Iris pigment epithelial cell (primary cell): ENCODE measurements around the gene TNIK.

Source experiments
- DNase-seq: peaks from one replicate; pipeline ENCODE4 v3.0.0-alpha.2; 2011; ENCODE audit warnings: low read depth

Gene TNIK

GRCh38 chr3:171038342-171038741 lies 421.9 kb downstream of the TNIK start:
- DNase-seq, result peak; percentile 38

GRCh38 chr3:171028779-171029232 lies 431.4 kb downstream of the TNIK start:
- DNase-seq, result peak; percentile 96

DNA sequence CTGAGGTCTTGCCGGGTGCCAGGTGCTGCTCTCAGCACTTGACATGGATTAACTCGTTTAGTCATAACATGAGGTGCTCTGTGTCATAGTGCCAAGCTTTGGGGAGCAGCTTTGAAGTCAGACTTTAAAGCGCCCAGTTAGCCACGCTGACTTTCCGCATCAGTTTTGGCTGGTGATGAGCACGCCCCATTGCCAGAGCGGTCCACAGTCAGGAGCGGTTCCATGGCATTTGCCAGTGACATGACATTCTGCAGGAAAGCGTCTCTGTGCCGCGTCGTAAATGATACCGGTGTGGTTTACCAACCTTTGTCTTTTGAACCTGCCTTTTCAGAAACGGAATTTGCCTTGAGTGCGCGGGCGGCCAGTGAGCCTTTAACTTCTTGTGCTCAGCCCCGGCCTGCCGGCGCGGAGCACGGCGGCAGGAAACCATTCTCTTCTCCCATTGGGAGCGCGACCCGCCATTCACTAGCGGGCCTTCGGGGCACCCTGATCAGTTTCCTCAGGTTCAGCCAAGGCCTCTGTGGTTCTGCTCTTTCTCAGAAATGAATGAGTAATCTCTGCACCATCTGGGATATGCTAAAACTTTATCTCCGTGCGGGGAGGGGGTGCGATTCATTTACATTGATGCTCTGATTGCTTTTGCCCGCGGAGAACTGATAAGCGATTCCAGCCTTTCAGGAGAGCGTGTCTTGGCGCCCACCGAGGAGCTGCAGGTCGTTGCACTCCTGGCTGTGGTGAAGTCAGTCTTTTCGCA lies 432.0 kb downstream of the TNIK start:
- DNase-seq, result peak; percentile 97

GRCh38 chr3:171026597-171027293 lies 433.5 kb downstream of the TNIK start, which contains the start of gene SLC2A2:
TSS of gene SLC2A2 (minus strand) at chr3:171026720. CDS start at chr3:171026670, 50 bp downstream.
- no peak for DNase-seq

DNA sequence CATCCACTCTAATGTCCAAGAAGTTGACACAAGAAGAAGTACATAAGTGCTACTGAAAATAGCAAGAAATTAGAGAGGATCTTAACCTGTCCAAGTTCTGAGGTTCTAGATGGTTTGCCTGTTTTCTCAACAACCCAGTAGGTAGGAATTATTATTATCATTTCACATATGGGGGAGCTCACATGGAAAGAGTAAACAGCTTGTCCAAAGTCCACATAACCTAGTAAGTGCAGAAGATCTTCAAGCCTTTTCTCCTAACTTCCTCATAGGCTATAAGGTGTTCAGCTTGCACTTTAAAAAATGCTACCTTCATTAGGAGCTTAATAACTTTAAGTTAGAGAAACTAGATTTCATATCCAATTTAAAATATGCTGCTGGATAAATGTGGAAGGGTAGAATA lies 436.6 kb downstream of the TNIK start:
- DNase-seq, result no peak

DNA sequence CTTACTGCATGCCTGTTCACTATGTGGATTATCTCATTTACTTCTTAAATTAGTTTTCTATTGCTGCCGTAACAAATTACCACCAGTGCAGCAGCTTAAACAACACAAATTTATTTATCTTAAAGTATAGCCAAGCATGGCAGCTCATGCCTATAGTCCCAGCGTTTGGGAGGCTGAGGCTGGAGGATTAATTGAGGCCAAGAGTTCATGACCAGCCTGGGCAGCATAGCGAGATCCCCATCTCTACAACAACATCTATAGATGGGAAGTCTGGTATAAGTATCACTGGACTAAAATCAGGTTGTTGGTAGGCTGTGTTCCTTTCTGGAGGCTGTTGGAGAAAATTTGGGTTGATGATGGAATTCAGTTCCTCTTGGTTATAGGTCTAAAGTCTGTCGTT lies 438.8 kb downstream of the TNIK start:
- no peak for DNase-seq

DNA sequence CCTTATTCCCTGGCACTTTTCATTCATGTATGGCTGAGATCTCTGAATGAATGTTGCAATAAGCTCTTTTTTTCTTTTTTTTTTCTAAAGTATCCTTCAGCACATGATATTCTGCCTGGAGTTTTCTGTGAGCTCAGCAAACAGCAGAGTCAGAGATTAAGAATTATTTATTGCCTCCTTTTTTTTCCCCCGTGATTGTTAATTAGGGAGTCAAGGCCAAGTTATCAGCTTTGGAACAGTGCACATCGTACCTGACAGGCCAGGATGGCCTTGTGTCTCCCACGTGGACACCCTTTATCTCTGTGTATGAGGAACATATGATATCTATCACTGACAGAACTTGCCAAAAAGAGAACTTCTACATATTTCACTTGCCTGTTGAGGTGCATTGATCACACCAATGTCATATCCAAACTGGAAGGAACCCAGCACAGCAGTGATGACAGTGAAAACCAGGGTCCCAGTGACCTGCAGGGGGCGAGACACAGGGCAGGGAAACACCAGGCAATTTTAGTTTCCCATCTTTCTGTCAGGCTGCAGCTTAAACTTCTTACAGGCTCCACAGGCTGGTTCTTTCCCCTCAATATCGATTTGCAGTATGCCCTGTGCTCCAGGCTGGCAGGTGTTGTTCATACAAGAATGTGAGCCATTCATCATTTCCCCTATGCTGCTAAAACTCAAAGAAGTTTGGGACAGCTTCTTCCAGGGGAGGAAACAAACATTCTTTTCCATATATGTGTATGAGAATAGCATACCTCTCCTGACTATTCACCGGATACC lies 441.9 kb downstream of the TNIK start:
- no peak for DNase-seq

- peak; percentile 58 for DNase-seq
Observed at GRCh38 chr3:171013822-171014748, 446.1 kb downstream of the TNIK start.

DNA sequence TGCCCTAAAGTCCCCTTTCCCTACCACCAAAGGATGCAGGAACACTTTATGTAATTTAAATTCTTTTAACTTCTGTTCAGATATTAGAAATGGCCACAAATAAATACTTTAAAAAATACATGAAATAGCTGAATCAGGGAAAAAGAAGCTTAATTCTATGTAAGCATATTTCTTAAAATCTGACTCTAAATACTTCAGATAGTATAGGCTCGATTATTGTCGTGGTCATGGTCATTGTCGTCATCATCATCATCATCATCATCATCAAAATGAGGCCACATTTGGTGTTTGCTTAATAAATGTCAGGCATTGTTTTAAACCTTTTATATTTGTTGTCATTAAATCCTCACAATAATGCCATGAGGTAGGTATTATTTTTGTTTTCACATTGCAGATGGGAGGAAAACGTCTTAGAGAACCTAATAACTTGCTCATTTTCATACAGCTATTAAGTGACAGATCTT lies 448.3 kb downstream of the TNIK start:
- no peak for DNase-seq
